ENCODE data around the gene ANXA3. TPM values are rescaled to one million over a fixed set of nuclear protein-coding genes. Genes with fewer than 3 reads are reported as not detected.
"Not testable (repeated sequence)": the region's sequence is repeated elsewhere in the genome, so short reads cannot be mapped to it uniquely, and the experiment has no call there.

ANXA3 gene
- total RNA-seq, 3 donors from 2014 or later: 24.4 to 46.4 (median 35.5) TPM

DNA sequence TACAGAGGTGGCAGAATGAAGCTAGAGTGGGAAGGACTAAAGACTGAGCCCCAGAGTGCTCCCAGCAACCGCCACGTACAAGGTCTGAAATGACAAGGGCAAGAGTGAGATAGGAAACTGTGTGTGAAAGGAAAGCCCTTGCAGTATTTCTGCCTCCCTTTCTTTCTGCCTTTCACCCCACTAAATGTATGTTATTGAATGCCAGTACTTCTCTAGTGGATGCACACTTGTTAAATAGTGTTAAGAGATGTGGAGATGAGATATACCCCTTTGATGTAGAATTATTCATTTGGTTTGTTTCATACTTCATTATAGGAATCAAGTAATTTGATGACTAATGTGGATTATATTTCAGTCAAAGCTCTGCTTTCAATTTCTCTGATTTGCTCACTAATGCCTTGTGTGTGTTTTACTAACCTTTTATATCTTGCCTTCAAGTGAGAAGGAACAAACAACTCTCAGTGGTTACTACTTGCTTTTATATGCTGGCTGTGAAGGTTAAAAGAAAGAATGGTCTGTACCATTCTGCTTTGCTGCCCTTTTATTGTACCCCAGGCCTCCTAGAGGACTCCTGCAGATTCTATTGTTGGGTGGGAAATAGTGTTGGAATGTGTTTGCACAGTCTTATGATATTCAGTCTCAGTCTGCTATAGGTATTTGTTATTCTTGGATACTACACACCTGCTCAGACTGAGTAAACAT lies 8.0 kb upstream of the ANXA3 start:
- ATAC-seq (no peak), DNase-seq (no peak)
- Histone ChIP-seq H3K4me1 (ENCODE audit: low read depth) (no peaks in the 10 kb centered on the region), H3K9me3 (no peaks in the 10 kb centered on the region), H3K4me3 (no peak overlapping the region), H3K36me3 (ENCODE audit: low read depth) (no peaks in the 10 kb centered on the region)
- no peak for TF ChIP-seq CTCF (IDR thresholded peaks at IDR 0.05)
- intact Hi-C loops (cut with DNase I, micrococcal nuclease): no loop called here

DNA sequence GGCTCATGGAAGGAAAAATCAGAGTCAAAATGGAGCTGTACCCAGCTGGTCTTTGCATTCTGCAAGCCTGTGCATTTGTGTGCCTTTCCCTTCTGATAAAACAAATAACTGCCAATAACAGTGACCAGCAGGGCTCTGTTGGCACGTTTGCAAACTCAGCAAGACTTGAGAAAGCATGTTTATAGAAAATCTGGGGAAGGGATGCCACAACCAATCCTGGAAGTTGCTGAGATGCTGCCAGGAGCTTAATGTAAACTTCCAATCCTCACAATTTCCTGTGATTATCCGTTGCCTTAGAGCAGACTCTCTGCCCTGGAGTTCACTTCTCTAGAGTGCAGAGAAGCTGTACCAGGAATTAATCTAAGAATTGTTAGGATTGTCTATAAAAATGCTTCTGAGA lies 6.9 kb upstream of the ANXA3 start:
- no peak overlapping the region for H3K4me3 ChIP-seq
- H3K4me1 ChIP-seq (ENCODE audit: low read depth): no peaks in the 10 kb centered on the region
- no peak for DNase-seq
- no peaks in the 10 kb centered on the region for H3K9me3 ChIP-seq
- H3K36me3 ChIP-seq (ENCODE audit: low read depth): no peaks in the 10 kb centered on the region
- ATAC-seq: no peak
- intact Hi-C loops (cut with DNase I, micrococcal nuclease): no loop called here
- TF ChIP-seq CTCF (IDR thresholded peaks at IDR 0.05): no peak

GRCh38 chr4:78545275-78546246 lies 6.0 kb upstream of the ANXA3 start:
- H3K4me3 ChIP-seq: no peak overlapping the region
- TF ChIP-seq CTCF (IDR thresholded peaks at IDR 0.05): no peak
- DNase-seq: no peak
- no peak for ATAC-seq
- H3K36me3 ChIP-seq (ENCODE audit: low read depth): no peaks in the 10 kb centered on the region
- no peaks in the 10 kb centered on the region for H3K9me3 ChIP-seq
- H3K4me1 ChIP-seq (ENCODE audit: low read depth): no peaks in the 10 kb centered on the region
- intact Hi-C loops (cut with DNase I, micrococcal nuclease): no loop called here

- ATAC-seq; intact Hi-C loops (cut with DNase I, micrococcal nuclease): not testable (repeated sequence)
Measured at GRCh38 chr4:78547899-78548298, 3.7 kb upstream of the ANXA3 start.

DNA sequence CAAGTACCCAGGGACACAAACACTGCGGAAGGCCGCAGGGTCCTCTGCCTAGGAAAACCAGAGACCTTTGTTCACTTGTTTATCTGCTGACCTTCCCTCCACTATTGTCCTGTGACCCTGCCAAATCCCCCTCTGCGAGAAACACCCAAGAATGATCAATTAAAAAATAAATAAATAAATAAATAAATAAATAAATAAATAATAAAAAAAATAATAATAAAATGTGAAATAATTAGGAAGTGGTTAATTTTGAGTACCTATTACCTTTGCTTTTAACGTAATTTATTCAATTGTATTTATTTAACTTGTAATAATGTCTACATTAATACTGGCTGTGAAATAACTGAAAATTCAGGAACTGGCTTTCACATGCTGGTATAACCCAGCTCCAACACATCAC lies 2.7 kb upstream of the ANXA3 start:
- H3K4me1 ChIP-seq (ENCODE audit: low read depth); intact Hi-C loops (cut with DNase I, micrococcal nuclease): not testable (repeated sequence)

More at GRCh38 chr4:78547899-78548298, 3.7 kb upstream of the ANXA3 start:
- not testable (repeated sequence) for DNase-seq; H3K4me1 ChIP-seq (ENCODE audit: low read depth); H3K4me3 ChIP-seq; H3K36me3 ChIP-seq (ENCODE audit: low read depth); H3K9me3 ChIP-seq

DNA sequence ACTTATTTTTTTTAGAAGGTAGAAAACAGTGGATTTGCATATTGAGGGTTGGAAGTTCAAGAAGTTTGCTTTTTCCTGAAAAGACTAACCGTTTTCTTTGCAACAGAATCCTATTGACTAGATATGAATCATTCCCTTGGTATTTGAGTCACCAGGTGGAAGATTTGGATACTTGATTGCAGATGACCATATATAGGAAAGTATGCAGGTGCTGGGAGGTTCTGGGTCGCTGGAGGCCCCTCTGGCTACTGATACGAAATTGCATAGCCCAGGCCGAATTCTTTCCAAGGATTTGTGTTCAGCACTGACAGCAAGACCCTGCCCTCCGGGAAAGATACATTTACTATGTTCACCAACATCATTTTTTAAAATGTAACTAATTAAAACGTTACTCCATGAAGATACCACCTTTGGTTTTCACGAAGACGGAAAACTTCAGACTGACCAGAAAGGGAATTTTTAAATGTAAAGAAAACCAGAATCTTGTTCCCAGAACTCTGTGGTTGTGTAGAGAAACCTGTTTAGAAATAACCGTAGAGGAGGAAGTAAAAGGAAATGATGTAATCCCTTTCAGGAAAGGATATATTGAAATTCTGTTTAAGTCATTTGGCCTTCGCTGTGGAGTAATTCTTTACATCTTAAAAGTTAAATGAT lies 946 bp downstream of the ANXA3 start:
- intact Hi-C loops (cut with DNase I, micrococcal nuclease): no loop called here
- Histone ChIP-seq H3K36me3 (ENCODE audit: low read depth) (no peaks in the 10 kb centered on the region), H3K4me1 (ENCODE audit: low read depth) (peaks cover 8% of the 10 kb centered on the region), H3K9me3 (no peaks in the 10 kb centered on the region), H3K4me3 (no peak overlapping the region)
- ATAC-seq (peak; percentile 74), DNase-seq (peak in 2 of 3 donors; percentile 13 to 25)
- no peak for TF ChIP-seq CTCF (IDR thresholded peaks at IDR 0.05)

More for the DNA sequence above, 2.7 kb upstream of the ANXA3 start:
- H3K9me3 ChIP-seq; ATAC-seq; DNase-seq; H3K4me3 ChIP-seq; H3K36me3 ChIP-seq (ENCODE audit: low read depth): not testable (repeated sequence)

Measured in mucosa of descending colon (tissue), 3 donors.